DMS53 (cell line): ENCODE results near the gene PRMT6.
"Not testable (repeated sequence)": the region's sequence is repeated elsewhere in the genome, so short reads cannot be mapped to it uniquely, and the experiment has no call there.

Source experiments
- DNase-seq: peaks from one replicate; lab custom pipeline; 2025; lab: John Stamatoyannopoulos, UW

PRMT6 gene

GRCh38 chr1:107056426-107057196 lies at the start of gene PRMT6:
Gene PRMT6, plus strand, starts transcription at chr1:107056674. Its CDS starts 42 bp downstream, at chr1:107056716.
- DNase-seq = peak; percentile 88

GRCh38 chr1:107009281-107009680 lies 47.2 kb upstream of the PRMT6 start:
- no peak for DNase-seq

- no peak for DNase-seq
These were observed 45.9 kb upstream of the PRMT6 start for GRCh38 chr1:107010582-107010981.

- peak; percentile 6 for DNase-seq
These were observed 40.0 kb upstream of the PRMT6 start for GRCh38 chr1:107016376-107016978.

- DNase-seq = no peak
These were observed 38.0 kb upstream of the PRMT6 start for GRCh38 chr1:107018445-107018844.

GRCh38 chr1:107019166-107019565 lies 37.3 kb upstream of the PRMT6 start:
- no peak for DNase-seq

- DNase-seq = not testable (repeated sequence)
These were observed 17.6 kb upstream of the PRMT6 start for GRCh38 chr1:107038874-107039273.

- not testable (repeated sequence) for DNase-seq
These were observed 11.9 kb upstream of the PRMT6 start for GRCh38 chr1:107044310-107045220.

- DNase-seq = no peak
These were observed 8.9 kb upstream of the PRMT6 start for GRCh38 chr1:107047602-107048001.

GRCh38 chr1:107048241-107048640 lies 8.2 kb upstream of the PRMT6 start:
- DNase-seq = no peak

GRCh38 chr1:107051266-107051665 lies 5.2 kb upstream of the PRMT6 start:
- no peak for DNase-seq

- DNase-seq = not testable (repeated sequence)
These were observed 502 bp upstream of the PRMT6 start for GRCh38 chr1:107055919-107056425.

GRCh38 chr1:107057197-107058133 lies 991 bp downstream of the PRMT6 start:
- peak; percentile 91 for DNase-seq

- DNase-seq = peak; percentile 33
These were observed 2.0 kb downstream of the PRMT6 start for GRCh38 chr1:107058245-107059032.

GRCh38 chr1:107061886-107062285 lies 5.4 kb downstream of the PRMT6 start:
- no peak for DNase-seq

GRCh38 chr1:107073493-107073892 lies 17.0 kb downstream of the PRMT6 start:
- no peak for DNase-seq

GRCh38 chr1:107076841-107077240 lies 20.4 kb downstream of the PRMT6 start:
- DNase-seq = no peak

- no peak for DNase-seq
These were observed 22.8 kb downstream of the PRMT6 start for GRCh38 chr1:107079249-107079648.

- no peak for DNase-seq
These were observed 24.6 kb downstream of the PRMT6 start for GRCh38 chr1:107081102-107081501.

GRCh38 chr1:107091418-107091817 lies 34.9 kb downstream of the PRMT6 start:
- no peak for DNase-seq
